Epithelial cell of esophagus (primary cell): ENCODE data around the gene CDKAL1.

Source experiments
- DNase-seq: peaks from one replicate; pipeline ENCODE4 v3.0.0; 2010; ENCODE audit warnings: low read depth
- H3K4me3 ChIP-seq: 2 replicates; pipeline ENCODE4 v1.5.1; 2011; ENCODE audit warnings: mild to moderate bottlenecking, low read length, control low read depth
- CTCF ChIP-seq: IDR thresholded peaks from 2 replicates; pipeline ENCODE4 v1.5.1; 2011; ENCODE audit warnings: low read depth, mild to moderate bottlenecking, low read length, control low read depth, inconsistent platforms; ENCODE audit not compliant: insufficient read depth; ENCODE audit errors: missing control alignments

CDKAL1 gene

GRCh38 chr6:21109391-21110178 is 575.3 kb downstream of the CDKAL1 start:
- no peak overlapping the region for H3K4me3 ChIP-seq
- no peak for TF ChIP-seq CTCF
- DNase-seq = peak; percentile 43

GRCh38 chr6:21110684-21111083 is 576.4 kb downstream of the CDKAL1 start:
- no peak overlapping the region for H3K4me3 ChIP-seq
- no peak for TF ChIP-seq CTCF
- no peak for DNase-seq

- no peak for TF ChIP-seq CTCF
- no peak overlapping the region for H3K4me3 ChIP-seq
- DNase-seq = peak; percentile 21
Measured at GRCh38 chr6:21111093-21111725, 577.0 kb downstream of the CDKAL1 start.

- no peak overlapping the region for H3K4me3 ChIP-seq
- no peak for TF ChIP-seq CTCF
- no peak for DNase-seq
Measured at GRCh38 chr6:21115111-21115510, 580.9 kb downstream of the CDKAL1 start.

- no peak for TF ChIP-seq CTCF
- no peak overlapping the region for H3K4me3 ChIP-seq
- DNase-seq = no peak
Measured at GRCh38 chr6:21116736-21117135, 582.5 kb downstream of the CDKAL1 start.

GRCh38 chr6:21118216-21118780 is 584.0 kb downstream of the CDKAL1 start:
- no peak for TF ChIP-seq CTCF
- H3K4me3 ChIP-seq = no peak overlapping the region
- no peak for DNase-seq
